Germinal center (tissue), 1 donor: Measurements from ENCODE around the gene NTN5.
"Not testable (repeated sequence)": the region's sequence is repeated elsewhere in the genome, so short reads cannot be mapped to it uniquely, and the experiment has no call there.

Source experiments
- DNase-seq: peaks from one replicate; pipeline ENCODE4 v3.0.0; 2012; ENCODE audit warnings: mixed read lengths, low spot score

Gene NTN5

GRCh38 chr19:48644355-48644754, 28.5 kb downstream of the NTN5 start:
- DNase-seq, result no peak

- DNase-seq, result no peak
Observed at GRCh38 chr19:48642862-48643261, 30.0 kb downstream of the NTN5 start.

GRCh38 chr19:48641850-48642249, 31.0 kb downstream of the NTN5 start:
- DNase-seq, result no peak

GRCh38 chr19:48639483-48640375, 33.1 kb downstream of the NTN5 start:
- no peak for DNase-seq

GRCh38 chr19:48638831-48639381, 33.9 kb downstream of the NTN5 start:
- DNase-seq, result no peak

GRCh38 chr19:48637948-48638830, 34.6 kb downstream of the NTN5 start:
- peak; percentile 92 for DNase-seq

GRCh38 chr19:48637449-48637947, 35.3 kb downstream of the NTN5 start:
- DNase-seq, result peak; percentile 98

GRCh38 chr19:48636859-48637448, 35.9 kb downstream of the NTN5 start, which contains the start of gene DBP:
TSS of gene DBP (minus strand) at chr19:48637379. CDS start at chr19:48636994, 385 bp downstream.
- no peak for DNase-seq

- DNase-seq, result no peak
Observed at GRCh38 chr19:48635966-48636858, 36.6 kb downstream of the NTN5 start.

GRCh38 chr19:48635263-48635965, 37.4 kb downstream of the NTN5 start:
- peak; percentile 87 for DNase-seq

GRCh38 chr19:48634424-48635262, 38.2 kb downstream of the NTN5 start:
- peak; percentile 80 for DNase-seq

GRCh38 chr19:48634036-48634342, 38.8 kb downstream of the NTN5 start:
- no peak for DNase-seq

- DNase-seq, result no peak
Observed at GRCh38 chr19:48633148-48634035, 39.4 kb downstream of the NTN5 start.

GRCh38 chr19:48632692-48633147, 40.1 kb downstream of the NTN5 start:
- no peak for DNase-seq

- DNase-seq, result not testable (repeated sequence)
Observed at GRCh38 chr19:48632286-48632685, 40.5 kb downstream of the NTN5 start.

GRCh38 chr19:48631225-48631624, 41.6 kb downstream of the NTN5 start:
- DNase-seq, result no peak

GRCh38 chr19:48630296-48631063, 42.3 kb downstream of the NTN5 start:
- DNase-seq, result no peak
